Stimulated activated memory B cell treated with anti-CD40 and anti-IgM and Interleukin-4, amounts not matched to agents 10 μg/mL and 1 μg/mL and 100 μg/mL, for 72 hours (primary cell): ENCODE measurements around the gene PTS.

Source experiments
- ATAC-seq: fragments of 150-1000 bp; cut with Tn5 transposase; 2 replicates; pipeline ENCODE4 v1.10.0; 2021
- H3K27ac Mint-ChIP-seq: one replicate; pipeline ENCODE4 v1.8.0; 2022; ENCODE audit warnings: mild to moderate bottlenecking, mixed read lengths
- H3K27me3 Mint-ChIP-seq: one replicate; pipeline ENCODE4 v1.8.0; 2022; ENCODE audit warnings: mixed read lengths
- H3K36me3 Mint-ChIP-seq: one replicate; pipeline ENCODE4 v1.8.0; 2022; ENCODE audit warnings: mixed read lengths
- H3K4me1 Mint-ChIP-seq: one replicate; pipeline ENCODE4 v1.8.0; 2022; ENCODE audit warnings: mixed read lengths
- H3K4me3 Mint-ChIP-seq: one replicate; pipeline ENCODE4 v1.8.0; 2022; ENCODE audit warnings: mild to moderate bottlenecking, moderate library complexity, mixed read lengths
- H3K9me3 Mint-ChIP-seq: one replicate; pipeline ENCODE4 v1.8.0; 2022; ENCODE audit warnings: mixed read lengths

Gene PTS

GRCh38 chr11:112267188-112267591 lies 41.0 kb downstream of the PTS start:
- Mint-ChIP-seq H3K4me3 (no peak overlapping the region), H3K4me1 (peaks cover 6% of the 10 kb centered on the region), H3K27me3 (no peaks in the 10 kb centered on the region), H3K9me3 (no peaks in the 10 kb centered on the region), H3K36me3 (peaks cover 5% of the 10 kb centered on the region), H3K27ac (no peak overlapping the region)
- ATAC-seq, result no peak

GRCh38 chr11:112268406-112268805 lies 42.2 kb downstream of the PTS start:
- no peaks in the 10 kb centered on the region for H3K9me3 Mint-ChIP-seq
- no peak overlapping the region for H3K4me3 Mint-ChIP-seq
- peaks cover 12% of the 10 kb centered on the region for H3K4me1 Mint-ChIP-seq
- ATAC-seq, result no peak
- no peaks in the 10 kb centered on the region for H3K27me3 Mint-ChIP-seq
- peaks cover 11% of the 10 kb centered on the region for H3K36me3 Mint-ChIP-seq
- H3K27ac Mint-ChIP-seq, result no peak overlapping the region

- Mint-ChIP-seq H3K27me3 (no peaks in the 10 kb centered on the region), H3K27ac (no peak overlapping the region), H3K4me3 (no peak overlapping the region), H3K9me3 (no peaks in the 10 kb centered on the region), H3K4me1 (peaks cover 12% of the 10 kb centered on the region), H3K36me3 (peaks cover 11% of the 10 kb centered on the region)
- no peak for ATAC-seq
These were observed 42.9 kb downstream of the PTS start for GRCh38 chr11:112269139-112269538.

GRCh38 chr11:112270551-112271180 lies 44.4 kb downstream of the PTS start:
- no peak for ATAC-seq
- no peaks in the 10 kb centered on the region for H3K27me3 Mint-ChIP-seq
- H3K4me1 Mint-ChIP-seq, result peaks cover 12% of the 10 kb centered on the region
- H3K27ac Mint-ChIP-seq, result no peak overlapping the region
- H3K36me3 Mint-ChIP-seq, result peaks cover 11% of the 10 kb centered on the region
- H3K4me3 Mint-ChIP-seq, result no peak overlapping the region
- no peaks in the 10 kb centered on the region for H3K9me3 Mint-ChIP-seq

GRCh38 chr11:112271242-112271641 lies 45.0 kb downstream of the PTS start:
- H3K4me1 Mint-ChIP-seq, result peaks cover 12% of the 10 kb centered on the region
- no peak overlapping the region for H3K4me3 Mint-ChIP-seq
- no peak overlapping the region for H3K27ac Mint-ChIP-seq
- no peaks in the 10 kb centered on the region for H3K9me3 Mint-ChIP-seq
- H3K36me3 Mint-ChIP-seq, result peaks cover 11% of the 10 kb centered on the region
- H3K27me3 Mint-ChIP-seq, result no peaks in the 10 kb centered on the region
- ATAC-seq, result no peak

- no peaks in the 10 kb centered on the region for H3K27me3 Mint-ChIP-seq
- peaks cover 12% of the 10 kb centered on the region for H3K4me1 Mint-ChIP-seq
- no peak for ATAC-seq
- H3K36me3 Mint-ChIP-seq, result peaks cover 11% of the 10 kb centered on the region
- no peak overlapping the region for H3K4me3 Mint-ChIP-seq
- H3K9me3 Mint-ChIP-seq, result no peaks in the 10 kb centered on the region
- H3K27ac Mint-ChIP-seq, result no peak overlapping the region
These were observed 46.8 kb downstream of the PTS start for GRCh38 chr11:112273066-112273465.

GRCh38 chr11:112274007-112274783 lies 48.0 kb downstream of the PTS start:
- Mint-ChIP-seq H3K4me1 (peaks cover 12% of the 10 kb centered on the region), H3K27me3 (no peaks in the 10 kb centered on the region), H3K9me3 (no peaks in the 10 kb centered on the region), H3K36me3 (peaks cover 10% of the 10 kb centered on the region), H3K27ac (no peak overlapping the region), H3K4me3 (no peak overlapping the region)
- ATAC-seq, result no peak

GRCh38 chr11:112277029-112277428 lies 50.8 kb downstream of the PTS start:
- no peak overlapping the region for H3K4me3 Mint-ChIP-seq
- no peaks in the 10 kb centered on the region for H3K9me3 Mint-ChIP-seq
- peaks cover 27% of the 10 kb centered on the region for H3K4me1 Mint-ChIP-seq
- H3K36me3 Mint-ChIP-seq, result peaks cover 6% of the 10 kb centered on the region
- no peaks in the 10 kb centered on the region for H3K27me3 Mint-ChIP-seq
- ATAC-seq, result no peak
- no peak overlapping the region for H3K27ac Mint-ChIP-seq

GRCh38 chr11:112277941-112278340 lies 51.7 kb downstream of the PTS start:
- H3K4me3 Mint-ChIP-seq, result no peak overlapping the region
- H3K4me1 Mint-ChIP-seq, result peaks cover 24% of the 10 kb centered on the region
- ATAC-seq, result no peak
- H3K27ac Mint-ChIP-seq, result no peak overlapping the region
- peaks cover 3% of the 10 kb centered on the region for H3K36me3 Mint-ChIP-seq
- H3K9me3 Mint-ChIP-seq, result no peaks in the 10 kb centered on the region
- H3K27me3 Mint-ChIP-seq, result no peaks in the 10 kb centered on the region

- Mint-ChIP-seq H3K9me3 (no peaks in the 10 kb centered on the region), H3K27me3 (no peaks in the 10 kb centered on the region), H3K4me1 (peaks cover 21% of the 10 kb centered on the region), H3K27ac (no peak overlapping the region), H3K36me3 (no peaks in the 10 kb centered on the region), H3K4me3 (no peak overlapping the region)
- no peak for ATAC-seq
These were observed 52.6 kb downstream of the PTS start for GRCh38 chr11:112278803-112279202.

- Mint-ChIP-seq H3K4me3 (peak overlapping the region; percentile 93), H3K9me3 (no peaks in the 10 kb centered on the region), H3K27ac (peak overlapping the region; percentile 83), H3K4me1 (peaks cover 21% of the 10 kb centered on the region), H3K36me3 (no peaks in the 10 kb centered on the region), H3K27me3 (no peaks in the 10 kb centered on the region)
- ATAC-seq, result peak; percentile 79
These were observed 53.7 kb downstream of the PTS start for GRCh38 chr11:112279901-112280267.

- Mint-ChIP-seq H3K4me1 (peaks cover 21% of the 10 kb centered on the region), H3K4me3 (peak overlapping the region; percentile 93), H3K27ac (peak overlapping the region; percentile 83), H3K27me3 (peaks cover 3% of the 10 kb centered on the region), H3K9me3 (no peaks in the 10 kb centered on the region), H3K36me3 (no peaks in the 10 kb centered on the region)
- peak; percentile 82 for ATAC-seq
These were observed 54.3 kb downstream of the PTS start for GRCh38 chr11:112280268-112281126.

- Mint-ChIP-seq H3K4me1 (peaks cover 21% of the 10 kb centered on the region), H3K27ac (no peak overlapping the region), H3K9me3 (no peaks in the 10 kb centered on the region), H3K36me3 (no peaks in the 10 kb centered on the region), H3K27me3 (peaks cover 9% of the 10 kb centered on the region), H3K4me3 (no peak overlapping the region)
- ATAC-seq, result no peak
These were observed 55.5 kb downstream of the PTS start for GRCh38 chr11:112281726-112282125.
